ENCODE measurements around the gene CREB3L4.

GRCh38 chr1:153944005-153944826, 23.5 kb upstream of the CREB3L4 start:
- TF ChIP-seq RFXANK (CRISPR knock-in tag; IDR thresholded peaks at IDR 0.05) (no peak), KDM1A (CRISPR knock-in tag; IDR thresholded peaks at IDR 0.05) (no peak), ZNF607 (CRISPR knock-in tag; IDR thresholded peaks at IDR 0.05; ENCODE audit: borderline replicate concordance) (no peak)

Measured in HepG2 (cell line).